ENCODE measurements around the gene ARHGAP28. TPM values are rescaled to one million over a fixed set of nuclear protein-coding genes. Genes with fewer than 3 reads are reported as not detected.
A peak's percentile ranks its signal among the peaks of the same experiment; 100 is the strongest.

ARHGAP28 gene
- polyA plus RNA-seq, 1 donor from 2014 or later: 9.8 TPM

DNA sequence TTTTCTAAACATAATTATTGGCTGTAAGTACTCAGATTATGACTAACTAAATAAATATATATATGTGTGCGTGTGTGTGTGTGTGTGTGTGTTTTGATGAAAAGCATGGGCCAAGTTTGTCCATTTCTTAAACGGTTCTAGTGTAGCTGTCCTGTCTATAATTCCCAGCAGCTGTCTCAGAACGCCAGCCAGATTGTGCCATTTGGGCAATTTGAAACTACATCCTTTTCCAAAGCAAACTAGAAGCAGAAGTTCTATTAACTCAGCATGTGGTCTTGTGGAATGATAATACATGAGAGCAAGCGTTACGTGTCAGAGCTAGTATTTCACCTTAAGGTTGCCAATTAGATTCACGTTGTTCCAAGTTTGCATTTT, 1.7 kb downstream of the ARHGAP28 start:
- Histone ChIP-seq H3K9me3 (ENCODE audit: low read length) (no peaks in the 10 kb centered on the region), H4K20me1 (ENCODE audit: insufficient read depth) (no peaks in the 10 kb centered on the region), H3K9me2 (ENCODE audit: insufficient read depth, low read length) (no peaks in the 10 kb centered on the region), H3K9ac (ENCODE audit: low read length) (peak overlapping the region; percentile 73), H3K27ac (ENCODE audit: low read length) (peak overlapping the region; percentile 1), H2AFZ (ENCODE audit: low read depth, low read length) (no peak overlapping the region), H3K79me2 (replicated peaks; ENCODE audit: insufficient read depth, low read length) (peaks cover 4% of the 10 kb centered on the region), H3K4me3 (ENCODE audit: low read length) (peak overlapping the region; percentile 71), H3K4me2 (ENCODE audit: low read length) (peak overlapping the region; percentile 68), H3F3A (ENCODE audit: insufficient read depth, low read length, poor library complexity, severe bottlenecking) (peaks cover 4% of the 10 kb centered on the region), H3K36me3 (ENCODE audit: insufficient read depth, low read length) (no peaks in the 10 kb centered on the region), H3K27me3 (ENCODE audit: insufficient read depth, low read depth, low read length) (no peaks in the 10 kb centered on the region)
- TF ChIP-seq RAD21 (conservative IDR thresholded peaks at IDR 0.05) (no peak), TAF1 (IDR thresholded peaks at IDR 0.05; ENCODE audit: low read depth) (no peak)
- TF ChIP-seq, protein P1, sequence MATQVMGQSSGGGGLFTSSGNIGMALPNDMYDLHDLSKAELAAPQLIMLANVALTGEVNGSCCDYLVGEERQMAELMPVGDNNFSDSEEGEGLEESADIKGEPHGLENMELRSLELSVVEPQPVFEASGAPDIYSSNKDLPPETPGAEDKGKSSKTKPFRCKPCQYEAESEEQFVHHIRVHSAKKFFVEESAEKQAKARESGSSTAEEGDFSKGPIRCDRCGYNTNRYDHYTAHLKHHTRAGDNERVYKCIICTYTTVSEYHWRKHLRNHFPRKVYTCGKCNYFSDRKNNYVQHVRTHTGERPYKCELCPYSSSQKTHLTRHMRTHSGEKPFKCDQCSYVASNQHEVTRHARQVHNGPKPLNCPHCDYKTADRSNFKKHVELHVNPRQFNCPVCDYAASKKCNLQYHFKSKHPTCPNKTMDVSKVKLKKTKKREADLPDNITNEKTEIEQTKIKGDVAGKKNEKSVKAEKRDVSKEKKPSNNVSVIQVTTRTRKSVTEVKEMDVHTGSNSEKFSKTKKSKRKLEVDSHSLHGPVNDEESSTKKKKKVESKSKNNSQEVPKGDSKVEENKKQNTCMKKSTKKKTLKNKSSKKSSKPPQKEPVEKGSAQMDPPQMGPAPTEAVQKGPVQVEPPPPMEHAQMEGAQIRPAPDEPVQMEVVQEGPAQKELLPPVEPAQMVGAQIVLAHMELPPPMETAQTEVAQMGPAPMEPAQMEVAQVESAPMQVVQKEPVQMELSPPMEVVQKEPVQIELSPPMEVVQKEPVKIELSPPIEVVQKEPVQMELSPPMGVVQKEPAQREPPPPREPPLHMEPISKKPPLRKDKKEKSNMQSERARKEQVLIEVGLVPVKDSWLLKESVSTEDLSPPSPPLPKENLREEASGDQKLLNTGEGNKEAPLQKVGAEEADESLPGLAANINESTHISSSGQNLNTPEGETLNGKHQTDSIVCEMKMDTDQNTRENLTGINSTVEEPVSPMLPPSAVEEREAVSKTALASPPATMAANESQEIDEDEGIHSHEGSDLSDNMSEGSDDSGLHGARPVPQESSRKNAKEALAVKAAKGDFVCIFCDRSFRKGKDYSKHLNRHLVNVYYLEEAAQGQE (IDR thresholded peaks at IDR 0.05; ENCODE audit: borderline replicate concordance): peak; percentile 32

GRCh38 chr18:6732952-6733351, 3.4 kb downstream of the ARHGAP28 start:
- Histone ChIP-seq H4K20me1 (ENCODE audit: insufficient read depth) (no peaks in the 10 kb centered on the region), H3K4me3 (ENCODE audit: low read length) (no peak overlapping the region), H2AFZ (ENCODE audit: low read depth, low read length) (no peak overlapping the region), H3K79me2 (replicated peaks; ENCODE audit: insufficient read depth, low read length) (peaks cover 4% of the 10 kb centered on the region), H3K27ac (ENCODE audit: low read length) (no peak overlapping the region), H3K4me2 (ENCODE audit: low read length) (no peak overlapping the region), H3K9me3 (ENCODE audit: low read length) (no peaks in the 10 kb centered on the region), H3K27me3 (ENCODE audit: insufficient read depth, low read depth, low read length) (no peaks in the 10 kb centered on the region), H3K9me2 (ENCODE audit: insufficient read depth, low read length) (no peaks in the 10 kb centered on the region), H3F3A (ENCODE audit: insufficient read depth, low read length, poor library complexity, severe bottlenecking) (peaks cover 4% of the 10 kb centered on the region), H3K36me3 (ENCODE audit: insufficient read depth, low read length) (no peaks in the 10 kb centered on the region), H3K9ac (ENCODE audit: low read length) (no peak overlapping the region)
- TF ChIP-seq CTCF (IDR thresholded peaks at IDR 0.05; ENCODE audit: poor library complexity, severe bottlenecking) (no peak), EZH2 (IDR thresholded peaks at IDR 0.05; ENCODE audit: borderline replicate concordance, insufficient read depth, low read length, poor library complexity, severe bottlenecking) (no peak), POLR2AphosphoS5 (IDR thresholded peaks at IDR 0.05) (no peak), RAD21 (conservative IDR thresholded peaks at IDR 0.05) (no peak), EP300 (conservative IDR thresholded peaks at IDR 0.05; ENCODE audit: poor library complexity, severe bottlenecking) (no peak), SMC3 (conservative IDR thresholded peaks at IDR 0.05; ENCODE audit: poor library complexity) (no peak), MXI1 (conservative IDR thresholded peaks at IDR 0.05; ENCODE audit: poor library complexity, severe bottlenecking) (no peak), TAF1 (IDR thresholded peaks at IDR 0.05; ENCODE audit: low read depth) (no peak)
- TF ChIP-seq, protein P1 (IDR thresholded peaks at IDR 0.05; ENCODE audit: borderline replicate concordance): no peak

Data from neural cell (in vitro differentiated cells).